MCF 10A (cell line): ENCODE measurements around the gene NSUN2. TPM values are rescaled to one million over a fixed set of nuclear protein-coding genes. Genes with fewer than 3 reads are reported as not detected.

ENCODE experiments used
- BruUV-seq: library from RNA; stranded (reverse); fragments of 400-500 nt; replicated peaks from 2 replicates; lab custom pipeline; 2021; lab: Mats Ljungman, UMichigan
- CTCF ChIA-PET: fragments of 300-600 bp; sonication (Branson Sonifier 250); formaldehyde crosslinking; extraction: SDS; loops from one replicate; lab custom pipeline; 2021; ENCODE audit warnings: antibody characterized with exemption, inconsistent platforms; lab: Yijun Ruan, JAX
- POLR2A ChIA-PET: fragments of 300-600, 350-650 bp; sonication (Branson Sonifier 250); formaldehyde crosslinking; extraction: SDS; loops from one replicate; lab custom pipeline; 2020; ENCODE audit warnings: antibody characterized with exemption, inconsistent platforms; lab: Yijun Ruan, JAX
- DNase-seq: peaks from one replicate; pipeline ENCODE4 v3.0.0-alpha.2; 2018; ENCODE audit not compliant: unreplicated experiment
- H3K27ac Mint-ChIP-seq: one replicate; pipeline ENCODE4 v1.8.0; 2022; ENCODE audit warnings: mild to moderate bottlenecking, low read depth, mixed read lengths; ENCODE audit not compliant: unreplicated experiment
- H3K27me3 Mint-ChIP-seq: one replicate; pipeline ENCODE4 v1.8.0; 2022; ENCODE audit warnings: mixed read lengths; ENCODE audit not compliant: insufficient read depth, unreplicated experiment
- H3K36me3 Mint-ChIP-seq: one replicate; pipeline ENCODE4 v1.8.0; 2022; ENCODE audit warnings: mild to moderate bottlenecking, moderate library complexity, mixed read lengths; ENCODE audit not compliant: insufficient read depth, unreplicated experiment
- H3K4me1 Mint-ChIP-seq: one replicate; pipeline ENCODE4 v1.8.0; 2022; ENCODE audit warnings: mixed read lengths; ENCODE audit not compliant: insufficient read depth, unreplicated experiment
- H3K4me3 Mint-ChIP-seq: one replicate; pipeline ENCODE4 v1.8.0; 2022; ENCODE audit warnings: mild to moderate bottlenecking, moderate library complexity, mixed read lengths; ENCODE audit not compliant: unreplicated experiment
- H3K9me3 Mint-ChIP-seq: one replicate; pipeline ENCODE4 v1.8.0; 2022; ENCODE audit warnings: mixed read lengths; ENCODE audit not compliant: unreplicated experiment
- CTCF ChIP-seq: fragments of 200-600 bp; IDR thresholded peaks from one replicate; pipeline ENCODE4 v1.8.0; 2022; ENCODE audit warnings: antibody characterized with exemption, mild to moderate bottlenecking; ENCODE audit not compliant: unreplicated experiment
- intact Hi-C: fragments of 100-400 bp; cut with micrococcal nuclease; formaldehyde crosslinking; loops from 2 replicates; pipeline ENCODE4 v1.14.1; 2022
- total RNA-seq: library from RNA; stranded (reverse); gene quantifications from 2 replicates; pipeline ENCODE4 v1.2.3, GENCODE V29; 2022

NSUN2 gene
- total RNA-seq, 1 experiment from 2014 or later: 95.7 TPM

GRCh38 chr5:6623941-6624340 is 8.9 kb downstream of the NSUN2 start:
- H3K4me3 Mint-ChIP-seq: no peak overlapping the region
- no peak for DNase-seq
- peaks cover 11% of the 10 kb centered on the region for H3K4me1 Mint-ChIP-seq
- TF ChIP-seq CTCF: no peak
- no peaks in the 10 kb centered on the region for H3K9me3 Mint-ChIP-seq
- peak overlapping the region; percentile 53 for H3K27ac Mint-ChIP-seq
- peaks cover 91% of the 10 kb centered on the region for H3K36me3 Mint-ChIP-seq
- H3K27me3 Mint-ChIP-seq: no peaks in the 10 kb centered on the region
- ChIA-PET POLR2A (interaction anchor here (1.9 kb wide), 1 partner anchor 9 kb away, joined by 8 read pairs; the partner anchor contains the start of genes NSUN2 and SRD5A1), CTCF (interaction anchor here (0.7 to 1.8 kb wide), 4 partner anchors 12 to 1127 kb away, joined by 3 to 9 read pairs (median 5); no protein-coding TSS in a partner anchor)
- intact Hi-C loops: no loop called here
- BruUV-seq: no TSS peak

- Mint-ChIP-seq H3K4me1 (peaks cover 11% of the 10 kb centered on the region), H3K36me3 (peaks cover 90% of the 10 kb centered on the region), H3K9me3 (no peaks in the 10 kb centered on the region), H3K4me3 (no peak overlapping the region), H3K27ac (no peak overlapping the region), H3K27me3 (no peaks in the 10 kb centered on the region)
- ChIA-PET CTCF (interaction anchor here (1.7 kb wide), 1 partner anchor 11 kb away, joined by 5 read pairs; no protein-coding TSS in a partner anchor), POLR2A (interaction anchor here (1.9 kb wide), 1 partner anchor 10 kb away, joined by 8 read pairs; the partner anchor contains the start of genes NSUN2 and SRD5A1)
- TF ChIP-seq CTCF: no peak
- intact Hi-C loops: no loop called here
- DNase-seq: no peak
- no TSS peak for BruUV-seq
Observed at GRCh38 chr5:6623228-6623627, 9.6 kb downstream of the NSUN2 start.

GRCh38 chr5:6616632-6617031 is 16.2 kb downstream of the NSUN2 start:
- POLR2A ChIA-PET: interaction anchor here (1.1 kb wide), 1 partner anchor 9 kb away, joined by 3 read pairs; no protein-coding TSS in a partner anchor
- H3K27me3 Mint-ChIP-seq: no peaks in the 10 kb centered on the region
- H3K4me1 Mint-ChIP-seq: peaks cover 6% of the 10 kb centered on the region
- TF ChIP-seq CTCF: no peak
- H3K4me3 Mint-ChIP-seq: no peak overlapping the region
- CTCF ChIA-PET: interaction anchor here (0.6 kb wide), 1 partner anchor 1127 kb away, joined by 3 read pairs; no protein-coding TSS in a partner anchor
- no peaks in the 10 kb centered on the region for H3K9me3 Mint-ChIP-seq
- DNase-seq: no peak
- intact Hi-C loops: no loop called here
- no TSS peak for BruUV-seq
- no peak overlapping the region for H3K27ac Mint-ChIP-seq
- H3K36me3 Mint-ChIP-seq: peaks cover 86% of the 10 kb centered on the region

- Mint-ChIP-seq H3K9me3 (no peaks in the 10 kb centered on the region), H3K4me3 (no peak overlapping the region), H3K4me1 (peaks cover 6% of the 10 kb centered on the region), H3K27me3 (no peaks in the 10 kb centered on the region), H3K27ac (no peak overlapping the region), H3K36me3 (peaks cover 86% of the 10 kb centered on the region)
- TF ChIP-seq CTCF: no peak
- intact Hi-C loops: no loop called here
- DNase-seq: no peak
- no TSS peak for BruUV-seq
- ChIA-PET CTCF (interaction anchor here (0.5 kb wide), 1 partner anchor 207 kb away, joined by 3 read pairs; no protein-coding TSS in a partner anchor), POLR2A (no interaction called here)
Observed at GRCh38 chr5:6615034-6615815, 17.6 kb downstream of the NSUN2 start.
